Measurements from ENCODE around the gene LAX1.
A peak's percentile ranks its signal among the peaks of the same experiment; 100 is the strongest.

The LAX1 gene

GRCh38 chr1:203769505-203770343 is 4.7 kb downstream of the LAX1 start:
- DNase-seq (ENCODE audit: low spot score), result no peak

DNA sequence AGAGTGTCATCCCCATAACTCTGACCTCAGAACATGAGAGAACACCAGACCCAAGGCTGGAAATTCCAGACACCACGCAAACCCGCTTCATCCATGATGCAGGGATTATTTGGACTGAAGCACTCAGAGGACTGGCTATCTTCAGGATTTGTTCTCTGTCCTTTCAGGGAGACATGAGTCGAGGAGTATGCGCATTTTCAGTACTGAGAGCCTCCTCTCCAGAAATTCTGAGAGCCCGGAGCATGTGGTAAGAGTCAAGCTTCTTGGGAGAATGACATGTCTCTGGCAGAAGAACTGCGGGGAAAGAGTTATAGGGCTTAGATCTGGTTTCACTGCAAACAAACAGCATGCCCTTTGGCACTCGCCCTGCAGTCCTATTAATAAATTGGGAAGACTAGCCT is 6.9 kb downstream of the LAX1 start:
- peaks cover 0 to 6% of the 10 kb centered on the region in 2 donors for H3K4me1 ChIP-seq (ENCODE audit: control insufficient read depth in 2 of 2, insufficient read depth in 1 of 2, low read depth in 1 of 2, low read length in 2 of 2)
- H3K36me3 ChIP-seq (replicated peaks in 1 of 2; ENCODE audit: control insufficient read depth in 2 of 2, insufficient read depth in 2 of 2, low read length in 2 of 2), result no peaks in the 10 kb centered on the region
- no peak overlapping the region for H3K23ac ChIP-seq (ENCODE audit: low read depth, low read length, poor library complexity)
- no peak overlapping the region for H2BK15ac ChIP-seq (ENCODE audit: low read length)
- H2BK120ac ChIP-seq (ENCODE audit: low read depth, low read length), result no peak overlapping the region
- H3K4me3 ChIP-seq (ENCODE audit: low read length in 2 of 2), result no peak overlapping the region
- no peak overlapping the region for H4K91ac ChIP-seq (ENCODE audit: low read depth, low read length, poor library complexity)
- H3K27ac ChIP-seq (replicated peaks; ENCODE audit: low read length), result no peak overlapping the region
- WGBS, 2 donors (ENCODE audit: extremely low coverage in 2 of 2, insufficient read length in 2 of 2, insufficient replicate concordance in 1 of 2), result no CpG with 5 or more reads among the region's 7 CpGs
- no peaks in the 10 kb centered on the region for H3K79me1 ChIP-seq (ENCODE audit: low read depth, low read length)
- no peaks in the 10 kb centered on the region for H3K9me3 ChIP-seq (replicated peaks in 1 of 2; ENCODE audit: control insufficient read depth in 2 of 2, insufficient read depth in 1 of 2, low read depth in 1 of 2, low read length in 2 of 2)
- no peak overlapping the region for H3K9ac ChIP-seq (ENCODE audit: low read depth, low read length, poor library complexity)
- no peak overlapping the region for H2BK5ac ChIP-seq (ENCODE audit: low read length)
- H3K14ac ChIP-seq (ENCODE audit: low read length), result no peak overlapping the region
- H4K8ac ChIP-seq (ENCODE audit: low read depth, low read length), result no peak overlapping the region
- H3K27me3 ChIP-seq (ENCODE audit: control insufficient read depth in 3 of 3, insufficient read depth in 3 of 3, low read depth in 1 of 3, low read length in 3 of 3), result peaks cover 0 to 9% (median 0%) of the 10 kb centered on the region in 3 experiments
- DNase-seq (ENCODE audit: low spot score), result no peak
- no peak overlapping the region for H2BK12ac ChIP-seq (ENCODE audit: low read length)
- H3K4me2 ChIP-seq (ENCODE audit: insufficient read depth, low read length, poor library complexity, severe bottlenecking), result no peak overlapping the region
- no peak overlapping the region for H2AFZ ChIP-seq (ENCODE audit: low read length)
- no peak overlapping the region for H3K4ac ChIP-seq (ENCODE audit: low read length)
- H3K18ac ChIP-seq (ENCODE audit: low read length), result no peak overlapping the region
- H2AK5ac ChIP-seq (ENCODE audit: low read depth, low read length), result no peak overlapping the region

More at GRCh38 chr1:203769505-203770343, 4.7 kb downstream of the LAX1 start:
- peaks cover 0 to 9% (median 0%) of the 10 kb centered on the region in 3 experiments for H3K27me3 ChIP-seq (ENCODE audit: control insufficient read depth in 3 of 3, insufficient read depth in 3 of 3, low read depth in 1 of 3, low read length in 3 of 3)
- WGBS, 2 donors (ENCODE audit: extremely low coverage in 2 of 2, insufficient read length in 2 of 2, insufficient replicate concordance in 1 of 2), result no CpG with 5 or more reads among the region's 15 CpGs
- H3K4me3 ChIP-seq (ENCODE audit: low read length in 2 of 2), result no peak overlapping the region
- no peak overlapping the region for H2BK12ac ChIP-seq (ENCODE audit: low read length)
- no peak overlapping the region for H3K4me2 ChIP-seq (ENCODE audit: insufficient read depth, low read length, poor library complexity, severe bottlenecking)
- H4K91ac ChIP-seq (ENCODE audit: low read depth, low read length, poor library complexity), result no peak overlapping the region
- peaks cover 0 to 6% of the 10 kb centered on the region in 2 donors for H3K4me1 ChIP-seq (ENCODE audit: control insufficient read depth in 2 of 2, insufficient read depth in 1 of 2, low read depth in 1 of 2, low read length in 2 of 2)
- no peak overlapping the region for H3K18ac ChIP-seq (ENCODE audit: low read length)
- no peak overlapping the region for H2AK5ac ChIP-seq (ENCODE audit: low read depth, low read length)
- H4K8ac ChIP-seq (ENCODE audit: low read depth, low read length), result no peak overlapping the region
- H3K27ac ChIP-seq (replicated peaks; ENCODE audit: low read length), result no peak overlapping the region
- H2BK5ac ChIP-seq (ENCODE audit: low read length), result no peak overlapping the region
- no peaks in the 10 kb centered on the region for H3K9me3 ChIP-seq (replicated peaks in 1 of 2; ENCODE audit: control insufficient read depth in 2 of 2, insufficient read depth in 1 of 2, low read depth in 1 of 2, low read length in 2 of 2)
- H2BK15ac ChIP-seq (ENCODE audit: low read length), result no peak overlapping the region
- no peaks in the 10 kb centered on the region for H3K79me1 ChIP-seq (ENCODE audit: low read depth, low read length)
- H3K36me3 ChIP-seq (replicated peaks in 1 of 2; ENCODE audit: control insufficient read depth in 2 of 2, insufficient read depth in 2 of 2, low read length in 2 of 2), result no peaks in the 10 kb centered on the region
- peak overlapping the region; percentile 12 for H2AFZ ChIP-seq (ENCODE audit: low read length)
- H3K9ac ChIP-seq (ENCODE audit: low read depth, low read length, poor library complexity), result peak overlapping the region; percentile 47
- no peak overlapping the region for H3K4ac ChIP-seq (ENCODE audit: low read length)
- no peak overlapping the region for H3K23ac ChIP-seq (ENCODE audit: low read depth, low read length, poor library complexity)
- no peak overlapping the region for H2BK120ac ChIP-seq (ENCODE audit: low read depth, low read length)
- H3K14ac ChIP-seq (ENCODE audit: low read length), result no peak overlapping the region

DNA sequence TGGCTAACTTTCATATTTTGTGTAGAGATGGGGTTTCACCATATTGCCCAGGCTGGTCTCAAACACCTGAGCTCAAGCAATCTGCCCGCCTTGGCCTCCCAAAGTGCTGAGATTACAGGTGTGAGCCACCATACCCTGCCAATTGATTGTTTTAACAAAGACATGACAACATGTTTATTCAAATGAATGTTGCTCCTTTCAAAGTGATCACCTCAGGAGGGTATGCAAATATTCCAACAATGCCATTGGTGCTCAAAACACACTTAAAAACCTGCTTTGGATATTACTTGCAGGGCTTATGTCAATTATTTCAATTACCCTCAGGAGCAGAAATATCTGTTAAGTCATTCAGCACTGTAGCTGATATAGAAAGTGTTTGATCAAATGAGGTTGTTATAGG is 7.9 kb downstream of the LAX1 start:
- no peak overlapping the region for H4K91ac ChIP-seq (ENCODE audit: low read depth, low read length, poor library complexity)
- no peaks in the 10 kb centered on the region for H3K79me1 ChIP-seq (ENCODE audit: low read depth, low read length)
- H2BK12ac ChIP-seq (ENCODE audit: low read length), result no peak overlapping the region
- no peak overlapping the region for H2AFZ ChIP-seq (ENCODE audit: low read length)
- H3K14ac ChIP-seq (ENCODE audit: low read length), result no peak overlapping the region
- H3K36me3 ChIP-seq (replicated peaks in 1 of 2; ENCODE audit: control insufficient read depth in 2 of 2, insufficient read depth in 2 of 2, low read length in 2 of 2), result no peaks in the 10 kb centered on the region
- H3K27me3 ChIP-seq (ENCODE audit: control insufficient read depth in 3 of 3, insufficient read depth in 3 of 3, low read depth in 1 of 3, low read length in 3 of 3), result peaks cover 0 to 9% (median 0%) of the 10 kb centered on the region in 3 experiments
- DNase-seq (ENCODE audit: low spot score), result no peak
- no peak overlapping the region for H2BK120ac ChIP-seq (ENCODE audit: low read depth, low read length)
- no peak overlapping the region for H4K8ac ChIP-seq (ENCODE audit: low read depth, low read length)
- no peak overlapping the region for H3K27ac ChIP-seq (replicated peaks; ENCODE audit: low read length)
- no peak overlapping the region for H3K4ac ChIP-seq (ENCODE audit: low read length)
- no peak overlapping the region for H2BK15ac ChIP-seq (ENCODE audit: low read length)
- no peaks in the 10 kb centered on the region for H3K9me3 ChIP-seq (replicated peaks in 1 of 2; ENCODE audit: control insufficient read depth in 2 of 2, insufficient read depth in 1 of 2, low read depth in 1 of 2, low read length in 2 of 2)
- no peak overlapping the region for H3K18ac ChIP-seq (ENCODE audit: low read length)
- H3K4me2 ChIP-seq (ENCODE audit: insufficient read depth, low read length, poor library complexity, severe bottlenecking), result no peak overlapping the region
- H3K9ac ChIP-seq (ENCODE audit: low read depth, low read length, poor library complexity), result no peak overlapping the region
- H3K4me1 ChIP-seq (ENCODE audit: control insufficient read depth in 2 of 2, insufficient read depth in 1 of 2, low read depth in 1 of 2, low read length in 2 of 2), result peaks cover 0 to 6% of the 10 kb centered on the region in 2 donors
- no peak overlapping the region for H2BK5ac ChIP-seq (ENCODE audit: low read length)
- no peak overlapping the region for H2AK5ac ChIP-seq (ENCODE audit: low read depth, low read length)
- H3K4me3 ChIP-seq (ENCODE audit: low read length in 2 of 2), result no peak overlapping the region
- WGBS, 2 donors (ENCODE audit: extremely low coverage in 2 of 2, insufficient read length in 2 of 2, insufficient replicate concordance in 1 of 2), result no CpG with 5 or more reads among the region's 1 CpG
- H3K23ac ChIP-seq (ENCODE audit: low read depth, low read length, poor library complexity), result no peak overlapping the region

GRCh38 chr1:203776636-203777035 is 11.7 kb downstream of the LAX1 start:
- Histone ChIP-seq H2BK15ac (ENCODE audit: low read length) (no peak overlapping the region), H3K79me1 (ENCODE audit: low read depth, low read length) (no peaks in the 10 kb centered on the region), H2AFZ (ENCODE audit: low read length) (no peak overlapping the region), H3K14ac (ENCODE audit: low read length) (no peak overlapping the region), H3K4me3 (ENCODE audit: low read length in 2 of 2) (no peak overlapping the region), H3K4me2 (ENCODE audit: insufficient read depth, low read length, poor library complexity, severe bottlenecking) (no peak overlapping the region), H2BK12ac (ENCODE audit: low read length) (no peak overlapping the region), H3K18ac (ENCODE audit: low read length) (no peak overlapping the region), H2BK120ac (ENCODE audit: low read depth, low read length) (no peak overlapping the region), H3K27ac (replicated peaks; ENCODE audit: low read length) (no peak overlapping the region), H2AK5ac (ENCODE audit: low read depth, low read length) (no peak overlapping the region), H2BK5ac (ENCODE audit: low read length) (no peak overlapping the region), H3K23ac (ENCODE audit: low read depth, low read length, poor library complexity) (no peak overlapping the region), H4K91ac (ENCODE audit: low read depth, low read length, poor library complexity) (no peak overlapping the region), H4K8ac (ENCODE audit: low read depth, low read length) (no peak overlapping the region), H3K36me3 (replicated peaks in 1 of 2; ENCODE audit: control insufficient read depth in 2 of 2, insufficient read depth in 2 of 2, low read length in 2 of 2) (no peaks in the 10 kb centered on the region), H3K4me1 (ENCODE audit: control insufficient read depth in 2 of 2, insufficient read depth in 1 of 2, low read depth in 1 of 2, low read length in 2 of 2) (no peaks in the 10 kb centered on the region), H3K4ac (ENCODE audit: low read length) (no peak overlapping the region), H3K9ac (ENCODE audit: low read depth, low read length, poor library complexity) (no peak overlapping the region), H3K27me3 (ENCODE audit: control insufficient read depth in 3 of 3, insufficient read depth in 3 of 3, low read depth in 1 of 3, low read length in 3 of 3) (peaks cover 0 to 4% (median 0%) of the 10 kb centered on the region in 3 experiments), H3K9me3 (replicated peaks in 1 of 2; ENCODE audit: control insufficient read depth in 2 of 2, insufficient read depth in 1 of 2, low read depth in 1 of 2, low read length in 2 of 2) (no peaks in the 10 kb centered on the region)
- WGBS, 2 donors (ENCODE audit: extremely low coverage in 2 of 2, insufficient read length in 2 of 2, insufficient replicate concordance in 1 of 2), result no CpG with 5 or more reads among the region's 4 CpGs
- DNase-seq (ENCODE audit: low spot score), result no peak

All from neuronal stem cell (in vitro differentiated cells).